ENCODE results near the gene ST3GAL6. TPM values are rescaled to one million over a fixed set of nuclear protein-coding genes. Genes with fewer than 3 reads are reported as not detected.
A peak's percentile ranks its signal among the peaks of the same experiment; 100 is the strongest.

ST3GAL6 gene
- total and polyA plus RNA-seq, 2 donors (not counting 1 experiment from before 2014, with no cell fraction given) = 0.58 TPM; not detected in 1

DNA sequence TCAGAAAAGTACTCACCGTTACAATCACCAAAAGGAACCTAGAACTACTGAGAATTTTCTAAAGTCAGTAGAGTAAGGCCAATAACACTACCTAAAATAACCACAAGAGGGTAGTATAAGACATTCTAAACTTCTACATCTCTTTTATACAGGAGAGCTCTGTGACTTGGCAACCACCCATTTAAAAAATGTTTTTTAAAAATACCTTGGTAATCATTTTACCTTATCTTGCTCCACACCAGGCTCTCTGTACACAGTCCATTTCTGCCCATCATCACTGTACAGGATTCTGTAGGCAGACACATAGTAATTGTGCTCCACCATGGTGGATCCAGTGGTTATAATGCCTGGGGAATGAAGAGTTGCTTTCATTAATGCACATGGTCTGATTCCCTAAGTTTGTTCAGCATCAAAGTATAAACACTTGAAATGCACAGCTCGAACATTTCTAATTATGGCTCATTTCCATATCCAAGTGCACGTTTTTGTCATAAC lies 54.5 kb downstream of the ST3GAL6 start:
- POLR2A ChIA-PET = no interaction called here
- no peak for TF ChIP-seq EZH2 (IDR thresholded peaks at IDR 0.05; ENCODE audit: borderline replicate concordance, insufficient read depth, low read depth, low read length, poor library complexity, severe bottlenecking)
- TF ChIP-seq, protein P1, sequence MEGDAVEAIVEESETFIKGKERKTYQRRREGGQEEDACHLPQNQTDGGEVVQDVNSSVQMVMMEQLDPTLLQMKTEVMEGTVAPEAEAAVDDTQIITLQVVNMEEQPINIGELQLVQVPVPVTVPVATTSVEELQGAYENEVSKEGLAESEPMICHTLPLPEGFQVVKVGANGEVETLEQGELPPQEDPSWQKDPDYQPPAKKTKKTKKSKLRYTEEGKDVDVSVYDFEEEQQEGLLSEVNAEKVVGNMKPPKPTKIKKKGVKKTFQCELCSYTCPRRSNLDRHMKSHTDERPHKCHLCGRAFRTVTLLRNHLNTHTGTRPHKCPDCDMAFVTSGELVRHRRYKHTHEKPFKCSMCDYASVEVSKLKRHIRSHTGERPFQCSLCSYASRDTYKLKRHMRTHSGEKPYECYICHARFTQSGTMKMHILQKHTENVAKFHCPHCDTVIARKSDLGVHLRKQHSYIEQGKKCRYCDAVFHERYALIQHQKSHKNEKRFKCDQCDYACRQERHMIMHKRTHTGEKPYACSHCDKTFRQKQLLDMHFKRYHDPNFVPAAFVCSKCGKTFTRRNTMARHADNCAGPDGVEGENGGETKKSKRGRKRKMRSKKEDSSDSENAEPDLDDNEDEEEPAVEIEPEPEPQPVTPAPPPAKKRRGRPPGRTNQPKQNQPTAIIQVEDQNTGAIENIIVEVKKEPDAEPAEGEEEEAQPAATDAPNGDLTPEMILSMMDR (IDR thresholded peaks at IDR 0.05) = peak; percentile 89
- intact Hi-C loops (cut with micrococcal nuclease) = loop anchor here (1.0 to 5.0 kb wide), 3 partner anchors 177 to 990 kb away; no protein-coding TSS in a partner anchor
- Mint-ChIP-seq H3K4me3 (no peak overlapping the region), H3K27me3 (no peaks in the 10 kb centered on the region), H3K27ac (no peak overlapping the region), H3K9me3 (ENCODE audit: insufficient read depth) (no peaks in the 10 kb centered on the region), H3K4me1 (no peaks in the 10 kb centered on the region)
- Histone ChIP-seq H2AFZ (ENCODE audit: insufficient read depth, low read depth, low read length, poor library complexity, severe bottlenecking) (no peak overlapping the region), H3K27ac (ENCODE audit: low read length in 2 of 2) (no peak overlapping the region), H3K4me3 (ENCODE audit: control extremely low read depth in 1 of 5, extremely low read depth in 1 of 5, insufficient read depth in 1 of 5, low read depth in 2 of 5, low read length in 4 of 5) (no peak overlapping the region), H4K20me1 (ENCODE audit: control insufficient read depth, insufficient read depth, low read length, poor library complexity, severe bottlenecking) (no peaks in the 10 kb centered on the region), H3K36me3 (replicated peaks in 1 of 2; ENCODE audit: control extremely low read depth in 1 of 2, control insufficient read depth in 1 of 2, extremely low read depth in 1 of 2, insufficient read depth in 2 of 2, low read length in 1 of 2) (no peaks in the 10 kb centered on the region), H3K4me1 (ENCODE audit: control insufficient read depth in 2 of 2, insufficient read depth in 2 of 2, low read length in 2 of 2) (no peaks in the 10 kb centered on the region), H3K79me2 (ENCODE audit: control insufficient read depth, insufficient read depth, low read length) (no peaks in the 10 kb centered on the region), H3K4me2 (replicated peaks; ENCODE audit: low read depth, low read length, poor library complexity, severe bottlenecking) (no peak overlapping the region), H3K27me3 (replicated peaks in 1 of 4; ENCODE audit: control extremely low read depth in 1 of 4, control insufficient read depth in 3 of 4, insufficient read depth in 4 of 4, low read length in 3 of 4) (no peaks in the 10 kb centered on the region), H3K9me3 (ENCODE audit: control extremely low read depth in 1 of 3, control insufficient read depth in 2 of 3, insufficient read depth in 1 of 3, low read length in 2 of 3) (no peaks in the 10 kb centered on the region), H3K9ac (ENCODE audit: low read length) (no peak overlapping the region)
- ATAC-seq (ENCODE audit: low read depth) (peak; percentile 56), DNase-seq (peak; percentile 52)
- WGBS (ENCODE audit: insufficient coverage) = no CpG with 5 or more reads among the region's 3 CpGs
- CTCF ChIA-PET = interaction anchor here (0.5 to 2.0 kb wide), 14 partner anchors 9 to 1500 kb away, joined by 3 to 14 read pairs (median 4); partner anchors contain the start of gene CPOX

- no peak for TF ChIP-seq EZH2 (IDR thresholded peaks at IDR 0.05; ENCODE audit: borderline replicate concordance, insufficient read depth, low read depth, low read length, poor library complexity, severe bottlenecking)
- TF ChIP-seq, protein P1 (IDR thresholded peaks at IDR 0.05) = no peak
- Histone ChIP-seq H3K4me3 (ENCODE audit: control extremely low read depth in 1 of 5, extremely low read depth in 1 of 5, insufficient read depth in 1 of 5, low read depth in 2 of 5, low read length in 4 of 5) (no peak overlapping the region), H3K36me3 (replicated peaks in 1 of 2; ENCODE audit: control extremely low read depth in 1 of 2, control insufficient read depth in 1 of 2, extremely low read depth in 1 of 2, insufficient read depth in 2 of 2, low read length in 1 of 2) (no peaks in the 10 kb centered on the region), H3K27ac (ENCODE audit: low read length in 2 of 2) (no peak overlapping the region), H3K4me2 (replicated peaks; ENCODE audit: low read depth, low read length, poor library complexity, severe bottlenecking) (no peak overlapping the region), H3K9ac (ENCODE audit: low read length) (no peak overlapping the region), H2AFZ (ENCODE audit: insufficient read depth, low read depth, low read length, poor library complexity, severe bottlenecking) (no peak overlapping the region), H3K27me3 (replicated peaks in 1 of 4; ENCODE audit: control extremely low read depth in 1 of 4, control insufficient read depth in 3 of 4, insufficient read depth in 4 of 4, low read length in 3 of 4) (no peaks in the 10 kb centered on the region), H3K4me1 (ENCODE audit: control insufficient read depth in 2 of 2, insufficient read depth in 2 of 2, low read length in 2 of 2) (no peaks in the 10 kb centered on the region), H3K79me2 (ENCODE audit: control insufficient read depth, insufficient read depth, low read length) (no peaks in the 10 kb centered on the region), H3K9me3 (ENCODE audit: control extremely low read depth in 1 of 3, control insufficient read depth in 2 of 3, insufficient read depth in 1 of 3, low read length in 2 of 3) (no peaks in the 10 kb centered on the region), H4K20me1 (ENCODE audit: control insufficient read depth, insufficient read depth, low read length, poor library complexity, severe bottlenecking) (no peaks in the 10 kb centered on the region)
- ATAC-seq (ENCODE audit: low read depth) = no peak
- Mint-ChIP-seq H3K9me3 (ENCODE audit: insufficient read depth) (no peaks in the 10 kb centered on the region), H3K4me3 (no peak overlapping the region), H3K27ac (no peak overlapping the region), H3K4me1 (no peaks in the 10 kb centered on the region), H3K27me3 (no peaks in the 10 kb centered on the region)
- intact Hi-C loops (cut with micrococcal nuclease) = no loop called here
- no peak for DNase-seq
- ChIA-PET POLR2A (no interaction called here), CTCF (interaction anchor here (0.8 kb wide), 1 partner anchor 177 kb away, joined by 6 read pairs; no protein-coding TSS in a partner anchor)
- WGBS (ENCODE audit: insufficient coverage) = no CpG with 5 or more reads among the region's 3 CpGs
These were observed 57.9 kb downstream of the ST3GAL6 start for GRCh38 chr3:98821063-98821462.
